ENCODE results near the gene CLNK.

CLNK gene

GRCh38 chr4:10703766-10704429 lies 19.3 kb upstream of the CLNK start:
- no peak for DNase-seq (ENCODE audit: low spot score)
- no peak for TF ChIP-seq CTCF (conservative IDR thresholded peaks at IDR 0.05; ENCODE audit: low read depth)
- ChIA-PET POLR2A (ENCODE audit: low non-redundant PET) (no interaction called here), CTCF (no interaction called here)
- no peak overlapping the region for H3K27ac ChIP-seq

GRCh38 chr4:10703156-10703555 lies 18.6 kb upstream of the CLNK start:
- POLR2A ChIA-PET (ENCODE audit: low non-redundant PET): no interaction called here
- H3K27ac ChIP-seq: no peak overlapping the region
- no peak for DNase-seq (ENCODE audit: low spot score)
- CTCF ChIA-PET: no interaction called here
- no peak for TF ChIP-seq CTCF (conservative IDR thresholded peaks at IDR 0.05; ENCODE audit: low read depth)

DNA sequence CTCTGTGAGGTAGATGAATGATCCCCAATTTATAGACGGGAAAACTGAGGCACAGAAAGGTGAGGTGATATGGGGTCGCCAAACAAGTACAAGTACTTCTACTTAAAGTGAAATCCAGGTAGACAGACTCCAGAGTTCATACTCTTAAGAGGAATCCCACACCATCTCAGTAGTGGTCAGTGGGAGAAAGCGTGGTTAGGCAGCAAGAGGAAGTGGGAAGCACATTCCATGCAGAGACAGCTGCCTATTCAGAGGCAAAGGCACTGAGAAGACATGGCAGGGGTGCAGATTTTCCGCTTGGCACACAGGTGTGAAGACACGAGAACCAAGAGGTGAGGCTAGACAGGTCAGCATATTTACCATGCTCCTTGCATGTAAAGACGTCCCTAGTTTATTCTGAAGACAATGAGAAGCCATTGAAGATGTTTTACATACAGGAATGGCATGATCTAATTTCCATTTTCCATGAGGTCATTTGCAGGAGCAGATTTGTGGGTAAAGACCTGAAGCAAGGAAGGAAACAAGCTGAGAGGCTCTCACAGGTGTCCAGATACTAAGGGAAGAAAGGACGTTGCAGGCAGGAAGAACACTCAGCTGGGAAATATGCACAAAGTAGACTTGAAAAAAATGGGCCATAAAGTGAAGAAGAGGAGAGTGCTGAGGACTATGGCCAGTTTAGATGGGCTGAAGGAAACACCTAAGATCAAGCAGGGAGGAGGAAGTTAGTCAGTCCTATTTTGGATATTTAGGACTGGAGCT lies 17.3 kb upstream of the CLNK start:
- no peak for TF ChIP-seq CTCF (conservative IDR thresholded peaks at IDR 0.05; ENCODE audit: low read depth)
- POLR2A ChIA-PET (ENCODE audit: low non-redundant PET): no interaction called here
- H3K27ac ChIP-seq: no peak overlapping the region
- CTCF ChIA-PET: no interaction called here
- DNase-seq (ENCODE audit: low spot score): no peak

DNA sequence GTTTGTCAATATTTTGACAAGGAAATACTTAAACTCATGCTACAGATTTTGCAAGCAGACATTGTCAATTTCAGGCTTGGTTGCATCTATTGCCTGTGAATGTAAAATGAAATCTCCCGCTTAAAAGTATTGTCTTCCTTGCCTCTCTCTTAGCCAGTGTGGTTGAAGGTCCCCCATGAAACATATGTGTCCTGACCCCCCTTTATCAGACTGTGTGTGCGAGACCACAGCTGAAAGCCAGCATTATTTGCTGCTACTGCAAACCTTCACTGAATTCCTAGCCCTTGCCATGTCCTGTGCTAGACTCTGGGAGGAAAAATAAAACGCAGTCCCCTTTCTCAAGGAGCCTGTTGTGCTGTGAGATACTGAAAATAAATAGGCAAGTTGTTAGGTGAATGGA lies 16.6 kb upstream of the CLNK start:
- no peak for DNase-seq (ENCODE audit: low spot score)
- H3K27ac ChIP-seq: no peak overlapping the region
- ChIA-PET POLR2A (ENCODE audit: low non-redundant PET) (no interaction called here), CTCF (no interaction called here)
- no peak for TF ChIP-seq CTCF (conservative IDR thresholded peaks at IDR 0.05; ENCODE audit: low read depth)

- no peak overlapping the region for H3K27ac ChIP-seq
- no peak for TF ChIP-seq CTCF (conservative IDR thresholded peaks at IDR 0.05; ENCODE audit: low read depth)
- DNase-seq (ENCODE audit: low spot score): no peak
- POLR2A ChIA-PET (ENCODE audit: low non-redundant PET): no interaction called here
- CTCF ChIA-PET: no interaction called here
Measured at GRCh38 chr4:10698172-10698571, 13.6 kb upstream of the CLNK start.

DNA sequence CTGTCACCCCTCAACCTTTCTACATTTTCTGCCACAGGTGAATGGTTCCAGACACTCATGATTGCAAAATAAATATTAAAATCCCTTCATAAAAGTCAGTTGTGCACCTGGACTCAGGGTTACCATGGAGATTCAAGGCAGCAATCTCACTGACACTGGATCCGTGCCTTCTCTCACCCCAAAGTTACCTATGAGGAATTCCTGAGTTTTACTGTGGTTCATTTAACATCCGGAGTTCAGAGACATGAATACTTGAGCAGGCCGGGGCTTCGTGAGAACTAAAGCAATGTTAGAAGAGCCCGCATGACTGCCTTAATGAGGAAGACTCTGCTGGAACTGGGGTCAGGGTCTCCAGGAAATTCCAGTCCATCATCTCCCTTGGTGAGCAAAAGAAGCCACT lies 12.5 kb upstream of the CLNK start:
- TF ChIP-seq CTCF (conservative IDR thresholded peaks at IDR 0.05; ENCODE audit: low read depth): no peak
- no peak overlapping the region for H3K27ac ChIP-seq
- ChIA-PET CTCF (no interaction called here), POLR2A (ENCODE audit: low non-redundant PET) (no interaction called here)
- DNase-seq (ENCODE audit: low spot score): no peak
